Left lung (tissue), 10 donors: Measurements from ENCODE around the gene CCBE1. TPM values are rescaled to one million over a fixed set of nuclear protein-coding genes. Genes with fewer than 3 reads are reported as not detected.
"Not testable (repeated sequence)": the region's sequence is repeated elsewhere in the genome, so short reads cannot be mapped to it uniquely, and the experiment has no call there.

ENCODE experiments used
- ATAC-seq: fragments of 200-7000 bp; cut with Tn5 transposase; one replicate; pipeline ENCODE4 v1.9.1; 2020; ENCODE audit warnings: moderate library complexity
- DNase-seq, 4 donors: peaks; one replicate each; pipeline ENCODE4 v3.0.0-alpha.2; 2013 to 2020
- H3K27ac ChIP-seq, 2 donors: fragments of 200-600 bp; sonication (generic) in 1 of 2; one replicate each; pipeline versions ENCODE4 v1.5.0 to v1.8.0; 2020 to 2021
- H3K27me3 ChIP-seq, 2 donors: fragments of 200-600 bp; sonication (generic) in 1 of 2; one replicate each; pipeline versions ENCODE4 v1.5.0 to v1.8.0; 2020 to 2021
- H3K36me3 ChIP-seq, 2 donors: fragments of 200-600 bp; sonication (generic) in 1 of 2; one replicate each; pipeline versions ENCODE4 v1.5.0 to v1.8.0; 2020 to 2021
- H3K4me1 ChIP-seq, 2 donors: fragments of 200-600 bp; one replicate each; pipeline ENCODE4 v1.8.0; 2021
- H3K4me3 ChIP-seq, 2 donors: fragments of 200-600 bp; sonication (generic) in 1 of 2; one replicate each; pipeline versions ENCODE4 v1.5.0 to v1.8.0; 2020 to 2021; ENCODE audit warnings: mild to moderate bottlenecking in 1 of 2
- H3K9me3 ChIP-seq, 2 donors: fragments of 200-600 bp; sonication (generic) in 1 of 2; one replicate each; pipeline versions ENCODE4 v1.5.0 to v1.8.0; 2020 to 2021
- CTCF ChIP-seq, 2 donors: fragments of 200-600 bp; sonication (generic) in 1 of 2; IDR thresholded peaks; one replicate each; pipeline versions ENCODE4 v1.5.0 to v1.8.0; 2021; ENCODE audit warnings: antibody characterized with exemption in 2 of 2
- intact Hi-C, 2 donors: fragments of 100-400 bp; cut with DNase I; formaldehyde crosslinking; loops; one replicate each; pipeline versions ENCODE4 v1.11.2 to v1.14.2; 2022
- polyA plus RNA-seq, 6 donors: library from polyadenylated mRNA; unstranded; fragments of 120-200 nt; gene quantifications; one replicate each; pipeline ENCODE4 v1.2.1, GENCODE V29; 2013; ENCODE audit not compliant: insufficient read length in 6 of 6
- total RNA-seq, 2 donors: library from RNA; stranded (reverse); fragmentation: NEBNext Ultra II Directional; extraction: Animal tissue kit (Norgen Biotek cat#: 25700); gene quantifications; one replicate each; pipeline ENCODE4 v1.2.1, GENCODE V29; 2021
- donor health status: DM: no; HTN: yes; CAD: no.
- donor health status: DM: no; HTN: no; CAD: no.

Gene CCBE1
- total and polyA plus RNA-seq, 8 donors, result 16.0 to 96.5 (median 84.1) TPM

- TF ChIP-seq CTCF (IDR thresholded peaks at IDR 0.05), result no peak
- peaks cover 0 to 7% of the 10 kb centered on the region in 2 donors for H3K9me3 ChIP-seq
- no peaks in the 10 kb centered on the region for H3K27me3 ChIP-seq
- H3K4me3 ChIP-seq, result no peak overlapping the region
- intact Hi-C loops, result no loop called here
- no peak for ATAC-seq
- no peak for DNase-seq
- H3K4me1 ChIP-seq, result peaks cover 0 to 7% of the 10 kb centered on the region in 2 donors
- H3K27ac ChIP-seq, result no peak overlapping the region
- no peaks in the 10 kb centered on the region for H3K36me3 ChIP-seq
These were observed 42.9 kb upstream of the CCBE1 start for GRCh38 chr18:59740141-59740540.

GRCh38 chr18:59737776-59738300, 40.6 kb upstream of the CCBE1 start:
- DNase-seq, result no peak
- Histone ChIP-seq H3K4me1 (no peaks in the 10 kb centered on the region), H3K9me3 (peaks cover 0 to 7% of the 10 kb centered on the region in 2 donors), H3K4me3 (no peak overlapping the region), H3K27me3 (no peaks in the 10 kb centered on the region), H3K27ac (no peak overlapping the region), H3K36me3 (no peaks in the 10 kb centered on the region)
- intact Hi-C loops, result no loop called here
- no peak for TF ChIP-seq CTCF (IDR thresholded peaks at IDR 0.05)
- ATAC-seq, result no peak

- H3K36me3 ChIP-seq, ATAC-seq, H3K27me3 ChIP-seq, DNase-seq, H3K9me3 ChIP-seq, H3K27ac ChIP-seq, intact Hi-C loops, H3K4me3 ChIP-seq, H3K4me1 ChIP-seq: not testable (repeated sequence)
These were observed 40.1 kb upstream of the CCBE1 start for GRCh38 chr18:59737335-59737734.

- no peaks in the 10 kb centered on the region for H3K27me3 ChIP-seq
- DNase-seq, result no peak
- intact Hi-C loops, result no loop called here
- no peak overlapping the region for H3K27ac ChIP-seq
- ATAC-seq, result no peak
- H3K36me3 ChIP-seq, result no peaks in the 10 kb centered on the region
- peaks cover 0 to 7% of the 10 kb centered on the region in 2 donors for H3K9me3 ChIP-seq
- no peak overlapping the region for H3K4me3 ChIP-seq
- no peaks in the 10 kb centered on the region for H3K4me1 ChIP-seq
- TF ChIP-seq CTCF (IDR thresholded peaks at IDR 0.05), result no peak
These were observed 38.8 kb upstream of the CCBE1 start for GRCh38 chr18:59736061-59736460.

- ATAC-seq (no peak), DNase-seq (no peak)
- H3K4me3 ChIP-seq, result no peak overlapping the region
- no peaks in the 10 kb centered on the region for H3K4me1 ChIP-seq
- intact Hi-C loops, result no loop called here
- no peak for TF ChIP-seq CTCF (IDR thresholded peaks at IDR 0.05)
- peaks cover 0 to 7% of the 10 kb centered on the region in 2 donors for H3K9me3 ChIP-seq
- H3K27me3 ChIP-seq, result no peaks in the 10 kb centered on the region
- H3K36me3 ChIP-seq, result no peaks in the 10 kb centered on the region
- H3K27ac ChIP-seq, result no peak overlapping the region
These were observed 38.1 kb upstream of the CCBE1 start for GRCh38 chr18:59735269-59735860.

GRCh38 chr18:59733421-59733820, 36.2 kb upstream of the CCBE1 start:
- Histone ChIP-seq H3K27ac (no peak overlapping the region), H3K36me3 (no peaks in the 10 kb centered on the region), H3K9me3 (no peaks in the 10 kb centered on the region), H3K4me1 (no peaks in the 10 kb centered on the region), H3K27me3 (no peaks in the 10 kb centered on the region), H3K4me3 (no peak overlapping the region)
- ATAC-seq (no peak), DNase-seq (no peak)
- intact Hi-C loops, result no loop called here
- no peak for TF ChIP-seq CTCF (IDR thresholded peaks at IDR 0.05)
